K562 (cell line): ENCODE data around the gene COA3. TPM values are rescaled to one million over a fixed set of nuclear protein-coding genes. Genes with fewer than 3 reads are reported as not detected.

Experiments used
- ATAC-seq: fragments of 200-7000 bp; cut with Tn5 transposase; 3 replicates; pipeline ENCODE4 v1.9.1; 2020; ENCODE audit warnings: moderate library complexity
- BruUV-seq: library from RNA; stranded (reverse); fragments of 400-500 nt; replicated peaks from 2 replicates; lab custom pipeline; 2021; lab: Mats Ljungman, UMichigan
- CTCF ChIA-PET: fragments of 300-600 bp; formaldehyde crosslinking; extraction: SDS; loops from one replicate; lab custom pipeline; 2021; ENCODE audit warnings: low intra/inter-chr PET ratio; lab: Yijun Ruan, JAX
- POLR2A ChIA-PET: fragments of 300-600, 350-650 bp; sonication (Branson Sonifier 250); formaldehyde crosslinking; extraction: SDS; loops from one replicate; lab custom pipeline; 2021; ENCODE audit warnings: antibody characterized with exemption, inconsistent platforms; lab: Yijun Ruan, JAX
- DNase-seq, 4 experiments: peaks; one replicate each; pipeline versions ENCODE4 v3.0.0 to v3.0.0-alpha.2; 2011 to 2018; ENCODE audit warnings: low spot score in 3 of 4, mixed read lengths in 3 of 4; ENCODE audit errors: extremely low read depth in 1 of 4
- FAIRE-seq: peaks from 2 replicates; lab custom pipeline; 2011; peaks lifted over from hg19 to GRCh38; lab: Jason Lieb, UNC
- H2AFZ ChIP-seq: 2 replicates; pipeline ENCODE4 v1.6.0; 2011; ENCODE audit warnings: low read depth, low read length, control low read depth, inconsistent platforms
- H3K27ac ChIP-seq: fragments of 200-600 bp; 3 replicates; pipeline ENCODE4 v1.8.0; 2011; ENCODE audit warnings: low read depth, mild to moderate bottlenecking, control low read depth, inconsistent platforms, low read length, moderate library complexity, mixed read lengths; ENCODE audit errors: extremely low read depth
- H3K27me3 ChIP-seq, 2 experiments: fragments of 300-600 bp in 1 of 2; 2 replicates in 1 of 2; 3 replicates in 1 of 2; pipeline versions ENCODE4 v1.6.0 to v1.8.0; 2011; ENCODE audit warnings: inconsistent platforms in 2 of 2, low read length in 2 of 2, mild to moderate bottlenecking in 1 of 2, mixed read lengths in 1 of 2, moderate library complexity in 1 of 2; ENCODE audit not compliant: control insufficient read depth in 2 of 2, insufficient read depth in 2 of 2
- H3K36me3 ChIP-seq: fragments of 300-600 bp; 3 replicates; pipeline ENCODE4 v1.8.0; 2011; ENCODE audit warnings: mild to moderate bottlenecking, low read length, inconsistent platforms; ENCODE audit not compliant: control insufficient read depth, insufficient read depth
- H3K4me1 ChIP-seq, 2 experiments: fragments of 200-600 bp in 1 of 2; replicated peaks in 1 of 2; 2 replicates in 1 of 2; 3 replicates in 1 of 2; pipeline versions ENCODE4 v1.5.1 to v1.8.0; 2011; ENCODE audit warnings: inconsistent platforms in 2 of 2, low read length in 2 of 2, mild to moderate bottlenecking in 1 of 2, mixed read lengths in 1 of 2, moderate library complexity in 1 of 2; ENCODE audit not compliant: control insufficient read depth in 2 of 2, insufficient read depth in 2 of 2
- H3K4me2 ChIP-seq: 2 replicates; pipeline ENCODE4 v1.6.1; 2011; ENCODE audit warnings: low read length, control low read depth, inconsistent platforms, mixed read lengths; ENCODE audit not compliant: insufficient read depth
- H3K4me3 ChIP-seq: fragments of 200-600 bp; sonication (generic), shearing (Covaris generic); 2 replicates; pipeline ENCODE4 v1.5.1; 2016; ENCODE audit warnings: control low read depth, inconsistent platforms
- H3K79me2 ChIP-seq: fragments of 200-600 bp; 3 replicates; pipeline ENCODE4 v1.8.0; 2011; ENCODE audit warnings: low read length, inconsistent platforms; ENCODE audit not compliant: control insufficient read depth, insufficient read depth
- H3K9ac ChIP-seq, 2 experiments: 2 replicates each; pipeline versions ENCODE4 v1.6.0 to v1.6.1; 2011; ENCODE audit warnings: low read depth in 2 of 2, low read length in 2 of 2, control low read depth in 1 of 2, inconsistent platforms in 1 of 2, mild to moderate bottlenecking in 1 of 2, mixed read lengths in 1 of 2; ENCODE audit not compliant: insufficient read depth in 1 of 2
- H3K9me1 ChIP-seq: one replicate; pipeline ENCODE4 v1.6.0; 2011; ENCODE audit warnings: inconsistent platforms, mild to moderate bottlenecking, low read length, moderate library complexity; ENCODE audit not compliant: control insufficient read depth, insufficient read depth
- H3K9me3 ChIP-seq: replicated peaks from 2 replicates; pipeline ENCODE4 v1.5.1; 2011; ENCODE audit warnings: low read depth, low read length, inconsistent platforms; ENCODE audit not compliant: control insufficient read depth, insufficient read depth
- H4K20me1 ChIP-seq: replicated peaks from 2 replicates; pipeline ENCODE4 v1.6.1; 2011; ENCODE audit warnings: low read length, inconsistent platforms, mixed read lengths; ENCODE audit not compliant: control insufficient read depth, insufficient read depth
- GATAD2A ChIP-seq: fragments of 450-650 bp; IDR thresholded peaks from 2 replicates; pipeline ENCODE4 v1.6.1; 2017
- POLR2A ChIP-seq: fragments of 450-650 bp; conservative IDR thresholded peaks from 2 replicates; pipeline ENCODE4 v1.6.1; 2016
- THRA ChIP-seq: fragments of 450-650 bp; IDR thresholded peaks from 2 replicates; pipeline ENCODE4 v1.6.1; 2017; ENCODE audit warnings: mild to moderate bottlenecking, moderate library complexity
- WGBS: fragments of 100-300 bp; shearing (Covaris generic); methylation state at CpG from one replicate; pipeline ENCODE4 v1.1.6; 2016; ENCODE audit warnings: low coverage, mixed read lengths; ENCODE audit not compliant: insufficient coverage; ENCODE audit errors: missing lambda C conversion rate; 5-methylcytosine and 5-hydroxymethylcytosine counted together
- in situ Hi-C: fragments of 300-500 bp; cut with MboI; formaldehyde crosslinking; loops from 4 replicates; pipeline ENCODE4 v1.15.0; 2018; ENCODE audit warnings: inconsistent platforms, mixed read lengths
- intact Hi-C: fragments of 100-400 bp; cut with micrococcal nuclease; formaldehyde crosslinking; loops from 2 replicates; pipeline ENCODE4 v1.14.2; 2022
- polyA plus RNA-seq, 8 experiments: library from polyadenylated mRNA; depleted of rRNA in 4 of 8; stranded (reverse) in 5 of 8; unstranded in 3 of 8; fragments of >200 nt; fragmentation: Nextera tagmentation in 2 of 8; fragmentation: Illumina TruSeq in 1 of 8; extraction: Ambion mirVana in 2 of 8; extraction: Trizol in 1 of 8; gene quantifications; 2 replicates each; pipeline versions ENCODE4 v1.2.1 to v1.2.3, GENCODE V29; 2011 to 2014; ENCODE audit warnings: inconsistent platforms in 1 of 8, missing spikeins in 1 of 8
- total RNA-seq, 7 experiments: library from RNA; depleted of rRNA in 6 of 7; stranded (reverse); fragments of >200 nt in 6 of 7; fragmentation: Illumina TruSeq in 2 of 7; extraction: Trizol in 2 of 7; gene quantifications; 2 replicates each; pipeline versions ENCODE4 v1.2.1 to v1.2.3, GENCODE V29; 2011 to 2021; ENCODE audit warnings: low replicate concordance in 1 of 7

The COA3 gene
- total and polyA plus RNA-seq, 9 of the 15 experiments (the other 6 are each of a cell fraction or from before 2014, with no cell fraction given): 49.6 to 153 (median 61.4) TPM

- intact Hi-C loops (loop anchor here (2.0 kb wide), 1 partner anchor 157 kb away; the partner anchor contains the start of gene RPL27), in situ Hi-C loops (loop anchor here (5.0 kb wide), 1 partner anchor 95 kb away; no protein-coding TSS in a partner anchor)
- Histone ChIP-seq H3K4me3 (no peak overlapping the region), H3K9me3 (no peaks in the 10 kb centered on the region), H4K20me1 (0 out of 2 replicates have a peak, but pooled peaks cover 2% of the 10 kb centered on the region), H3K36me3 (peaks cover 82% of the 10 kb centered on the region), H3K4me1 (peaks cover 0 to 6% of the 10 kb centered on the region in 2 experiments; a peak in 2 of 5 replicates), H3K79me2 (peaks cover 3% of the 10 kb centered on the region; the same call in 1 of the 3 replicates), H3K9ac (no peak overlapping the region), H3K27ac (no peak overlapping the region), H3K9me1 (no peaks in the 10 kb centered on the region), H3K4me2 (no peak overlapping the region), H3K27me3 (no peaks in the 10 kb centered on the region), H2AFZ (no peak overlapping the region)
- TF ChIP-seq POLR2A (0 out of 2 replicates have a peak, but pooled peaks have one; percentile 23), GATAD2A (no peak), THRA (no peak)
- no peak for FAIRE-seq
- no TSS peak for BruUV-seq
- POLR2A ChIA-PET: interaction anchor here (1.1 to 1.6 kb wide), 2 partner anchors 9 to 137 kb away, joined by 3 to 10 read pairs; partner anchors contain the start of genes PSME3 and PTGES3L
- CTCF ChIA-PET: interaction anchor here (1.1 to 2.1 kb wide), 4 partner anchors 87 to 520 kb away, joined by 3 to 20 read pairs (median 10); partner anchors contain the start of genes PTGES3L, RPL27 and RUNDC1
- no peak for ATAC-seq
- 82% methylated on average over 11 of the region's 11 CpGs for WGBS
- DNase-seq: no peak
Measured at GRCh38 chr17:42841975-42842685, 43.6 kb upstream of the COA3 start.
